CD4-positive, alpha-beta T cell treated with Interferon alpha-2 for 1 hour (primary cell): ENCODE measurements around the gene ALDH5A1.
"Not testable (repeated sequence)": the region's sequence is repeated elsewhere in the genome, so short reads cannot be mapped to it uniquely, and the experiment has no call there.

ENCODE experiments used
- DNase-seq, 2 donors: peaks; one replicate each; pipeline ENCODE4 v3.0.0-alpha.2; 2020 to 2022

The ALDH5A1 gene

DNA sequence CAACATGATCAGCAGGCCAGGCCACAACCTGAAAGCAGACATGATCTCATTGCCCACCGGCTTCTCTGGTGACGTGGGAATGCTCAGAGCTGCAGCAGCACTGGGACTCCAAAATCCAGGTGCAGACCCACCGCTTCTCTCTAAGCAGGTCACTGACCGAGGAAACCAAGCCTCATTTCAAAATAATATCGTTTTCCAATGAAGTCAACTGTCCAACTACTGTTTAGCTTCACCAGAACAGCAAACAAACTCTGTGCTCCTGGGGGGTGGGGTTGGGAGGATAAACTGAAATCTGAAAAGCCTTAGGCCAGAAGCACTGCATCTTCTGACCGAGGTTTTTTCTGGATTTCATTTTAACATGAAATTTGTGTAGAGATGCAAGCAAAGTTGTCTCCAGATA lies 5.3 kb upstream of the ALDH5A1 start, which contains the start of gene GPLD1:
GPLD1 (minus strand) TSS at position 109 of the 400 bp plus-strand sequence; CDS start at position 42, 67 bp downstream.
- DNase-seq = no peak

DNA sequence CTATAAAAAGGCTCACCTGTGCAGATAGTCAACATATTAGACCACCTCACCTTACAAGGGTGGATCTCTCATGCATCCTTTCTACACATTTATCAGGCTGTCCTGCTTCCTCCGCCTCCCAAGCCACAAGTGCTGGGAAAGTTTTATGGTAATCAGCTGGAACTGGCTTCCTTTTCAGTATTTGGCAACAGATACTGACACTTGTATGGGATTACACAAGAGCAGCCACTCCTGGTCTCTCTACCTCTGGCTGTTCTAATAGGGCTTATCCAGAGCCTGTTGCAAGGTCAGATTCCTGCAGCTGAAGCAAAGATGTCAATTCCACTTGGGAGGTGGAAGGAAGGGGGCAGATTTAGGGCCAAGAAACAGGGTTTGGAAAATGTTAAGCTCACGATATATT lies 4.9 kb upstream of the ALDH5A1 start:
- no peak for DNase-seq

DNA sequence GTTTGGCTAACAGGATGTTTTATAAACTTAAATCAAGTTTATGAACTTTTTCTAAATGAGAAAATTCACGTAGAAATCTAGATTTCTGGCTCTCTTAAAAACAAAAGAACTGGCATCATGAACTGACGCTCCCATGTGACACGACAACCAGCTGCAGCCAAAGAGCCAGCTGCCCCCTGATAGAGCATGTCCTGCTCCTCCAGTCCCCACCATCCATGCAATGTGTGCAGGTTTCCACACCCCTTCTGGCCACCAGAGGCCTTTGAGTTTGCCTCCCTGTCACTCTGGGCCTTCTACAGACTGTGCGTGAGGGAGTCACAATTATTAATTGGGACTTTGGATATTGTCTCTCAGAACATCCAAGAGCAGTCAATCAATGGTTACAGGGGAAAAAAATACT lies 3.8 kb upstream of the ALDH5A1 start:
- no peak for DNase-seq

DNA sequence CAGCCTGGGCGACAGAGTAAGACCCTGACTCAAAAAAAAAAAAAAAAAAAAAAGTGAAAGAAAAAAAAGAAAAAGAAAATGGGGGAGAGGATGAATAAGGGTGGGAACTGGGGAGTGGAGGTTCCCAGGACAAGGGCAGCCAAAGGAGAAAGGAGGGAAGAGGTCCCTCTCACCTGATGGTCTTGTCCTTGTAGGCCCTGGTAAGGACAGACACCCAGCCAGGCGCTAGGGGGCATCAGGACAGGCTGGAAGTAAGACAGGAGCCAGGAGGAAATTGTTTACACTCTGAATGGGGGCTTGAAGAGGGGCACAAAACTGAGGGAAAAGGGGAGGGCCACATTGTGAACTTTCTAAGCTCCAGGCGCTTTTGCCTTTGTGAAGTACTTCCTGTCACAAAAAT lies 2.3 kb upstream of the ALDH5A1 start:
- DNase-seq = no peak

DNA sequence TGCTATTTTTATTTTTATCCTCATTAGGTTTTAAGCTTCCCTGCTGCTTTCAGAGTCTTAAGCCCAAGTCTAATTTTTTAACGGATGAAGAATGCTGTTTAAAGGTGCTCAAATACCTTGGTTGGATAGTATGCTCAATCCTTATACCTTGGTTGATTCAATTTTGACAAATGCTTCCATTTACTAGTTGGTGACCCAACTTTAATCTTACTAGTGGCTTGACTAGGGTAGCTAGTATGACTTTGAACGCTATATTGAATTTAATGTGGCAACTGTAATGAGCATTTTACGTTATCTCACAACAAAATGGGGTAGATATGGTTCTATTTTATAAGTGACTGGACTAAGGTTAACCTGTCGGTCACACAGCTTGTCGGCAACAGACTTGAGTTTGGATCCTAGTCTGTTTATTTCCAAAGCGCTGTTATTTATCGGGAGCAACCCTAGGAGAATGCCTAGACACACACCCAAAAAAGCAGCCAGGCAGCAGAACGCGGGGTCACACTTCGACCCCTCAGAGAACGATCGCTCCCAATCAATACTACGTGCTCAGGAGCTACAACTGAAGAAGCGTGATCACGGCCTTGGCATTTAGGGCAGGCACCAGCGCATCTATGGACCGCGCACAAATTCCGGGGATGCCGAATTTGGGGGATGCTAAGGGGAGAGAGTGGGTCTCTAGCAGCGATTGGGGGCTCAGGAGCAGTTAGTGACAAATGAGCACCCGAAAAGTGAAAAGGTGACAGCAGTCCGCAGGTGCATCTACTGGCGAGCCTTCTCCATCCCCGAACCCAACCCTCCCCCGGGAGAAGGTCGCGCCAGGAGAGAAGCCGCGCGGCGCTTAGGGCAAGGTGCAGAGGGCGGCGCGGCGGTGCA lies 586 bp upstream of the ALDH5A1 start:
- no peak for DNase-seq

DNA sequence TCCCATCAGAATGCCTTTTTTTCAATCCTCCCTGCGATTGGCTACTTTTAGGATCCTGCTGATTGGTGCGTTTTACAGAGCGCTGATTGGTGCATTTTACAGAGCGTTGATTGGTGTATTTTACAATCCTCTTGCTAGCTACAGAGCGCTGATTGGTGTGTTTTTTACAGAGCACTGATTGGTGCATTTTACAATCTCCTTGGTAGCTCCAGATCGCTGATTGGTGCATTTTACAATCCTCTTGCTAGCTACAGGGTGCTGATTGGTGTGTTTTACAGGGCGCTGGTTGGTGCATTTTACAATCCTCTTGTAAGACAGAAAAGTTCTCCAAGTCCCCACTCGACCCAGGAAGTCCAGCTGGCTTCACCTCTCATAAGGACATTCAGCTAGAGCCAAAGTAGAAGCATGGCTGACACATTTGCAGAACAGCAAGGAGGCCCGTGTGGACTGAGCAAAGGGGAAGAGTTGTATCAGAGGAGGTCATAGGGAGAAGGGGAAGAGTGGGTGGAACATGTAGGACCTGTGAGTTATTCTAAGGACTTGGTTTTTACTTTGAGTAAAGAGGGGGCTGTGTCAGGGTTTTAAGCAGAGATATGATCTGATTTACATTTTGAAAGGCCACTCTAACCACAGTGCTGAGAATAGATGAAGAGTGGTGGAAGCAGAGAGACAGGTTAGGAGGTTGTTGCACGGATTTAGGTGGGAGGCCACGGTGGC lies 2.6 kb downstream of the ALDH5A1 start:
- peak in 1 of 2 donors; percentile 18 for DNase-seq

DNA sequence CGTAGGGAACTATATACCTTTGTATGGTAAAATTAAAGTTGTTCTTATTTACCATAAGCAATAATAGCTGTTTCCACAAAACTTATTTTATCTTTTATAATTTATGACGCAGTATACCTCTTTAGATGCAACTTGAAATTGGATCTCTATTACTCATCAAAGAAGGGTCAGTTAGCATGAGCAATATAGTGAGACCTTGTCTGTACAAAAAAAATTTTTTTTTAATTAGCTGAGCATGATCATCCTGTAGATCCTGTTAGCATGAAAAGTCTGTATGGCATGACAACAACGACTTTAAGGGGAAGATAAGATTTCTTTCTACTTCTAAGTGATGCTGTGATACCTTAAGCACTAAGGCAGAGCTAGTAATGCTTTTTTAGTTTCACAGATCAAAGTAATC lies 5.9 kb downstream of the ALDH5A1 start:
- no peak for DNase-seq

DNA sequence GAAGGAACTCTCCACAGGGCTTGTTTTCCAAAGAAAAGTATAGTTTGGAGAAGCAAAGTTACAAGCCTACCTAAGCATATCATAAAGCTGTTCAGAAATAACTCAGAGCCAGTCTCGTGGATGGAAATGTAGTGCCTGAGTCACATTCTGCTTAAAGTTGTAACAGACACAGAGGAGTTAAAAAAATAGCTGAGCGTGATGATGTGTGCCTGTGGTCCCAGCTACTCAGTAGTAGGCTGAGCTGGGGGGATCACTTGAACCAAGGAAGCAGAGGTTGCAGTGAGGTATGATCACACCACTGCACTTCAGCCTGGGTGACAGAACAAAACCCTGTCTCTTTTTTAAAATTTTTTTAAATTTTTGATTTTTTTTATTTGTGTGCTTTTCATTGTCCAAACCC lies 6.6 kb downstream of the ALDH5A1 start:
- DNase-seq = no peak

DNA sequence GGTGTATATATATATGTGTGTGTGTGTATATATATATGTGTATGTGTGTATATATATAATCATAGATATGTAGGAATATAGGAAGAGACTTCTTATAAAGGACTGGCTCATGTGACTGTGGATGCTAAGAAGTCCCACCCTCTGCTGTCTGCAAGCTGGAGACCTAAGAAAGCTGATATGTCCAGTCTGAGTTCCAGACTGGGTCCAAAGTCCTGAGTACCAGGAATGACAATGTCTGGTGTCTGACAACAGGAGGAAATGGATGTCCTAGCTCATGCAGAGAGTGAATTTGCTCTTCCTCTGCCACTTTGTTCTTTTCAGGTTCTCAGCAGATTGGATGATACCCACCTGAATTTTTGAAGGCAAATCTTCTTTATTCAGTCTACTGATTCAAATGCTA lies 7.1 kb downstream of the ALDH5A1 start:
- DNase-seq = no peak

DNA sequence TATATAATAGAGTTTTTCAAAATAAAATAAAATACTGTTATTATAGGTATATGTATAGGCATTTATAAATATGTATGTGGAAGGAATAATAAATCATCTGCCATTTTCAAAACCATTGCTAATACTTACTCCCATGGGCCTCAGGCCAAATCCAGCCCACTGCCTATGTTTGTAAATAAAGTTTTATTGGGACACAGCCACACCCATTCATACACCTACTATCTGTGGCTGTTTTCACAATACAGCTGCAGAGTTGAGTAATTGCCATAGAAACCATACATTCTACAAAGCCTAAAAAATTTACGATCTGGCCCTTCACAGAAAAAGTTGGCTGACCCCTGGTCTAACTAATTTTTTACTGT lies 9.5 kb downstream of the ALDH5A1 start:
- no peak for DNase-seq

DNA sequence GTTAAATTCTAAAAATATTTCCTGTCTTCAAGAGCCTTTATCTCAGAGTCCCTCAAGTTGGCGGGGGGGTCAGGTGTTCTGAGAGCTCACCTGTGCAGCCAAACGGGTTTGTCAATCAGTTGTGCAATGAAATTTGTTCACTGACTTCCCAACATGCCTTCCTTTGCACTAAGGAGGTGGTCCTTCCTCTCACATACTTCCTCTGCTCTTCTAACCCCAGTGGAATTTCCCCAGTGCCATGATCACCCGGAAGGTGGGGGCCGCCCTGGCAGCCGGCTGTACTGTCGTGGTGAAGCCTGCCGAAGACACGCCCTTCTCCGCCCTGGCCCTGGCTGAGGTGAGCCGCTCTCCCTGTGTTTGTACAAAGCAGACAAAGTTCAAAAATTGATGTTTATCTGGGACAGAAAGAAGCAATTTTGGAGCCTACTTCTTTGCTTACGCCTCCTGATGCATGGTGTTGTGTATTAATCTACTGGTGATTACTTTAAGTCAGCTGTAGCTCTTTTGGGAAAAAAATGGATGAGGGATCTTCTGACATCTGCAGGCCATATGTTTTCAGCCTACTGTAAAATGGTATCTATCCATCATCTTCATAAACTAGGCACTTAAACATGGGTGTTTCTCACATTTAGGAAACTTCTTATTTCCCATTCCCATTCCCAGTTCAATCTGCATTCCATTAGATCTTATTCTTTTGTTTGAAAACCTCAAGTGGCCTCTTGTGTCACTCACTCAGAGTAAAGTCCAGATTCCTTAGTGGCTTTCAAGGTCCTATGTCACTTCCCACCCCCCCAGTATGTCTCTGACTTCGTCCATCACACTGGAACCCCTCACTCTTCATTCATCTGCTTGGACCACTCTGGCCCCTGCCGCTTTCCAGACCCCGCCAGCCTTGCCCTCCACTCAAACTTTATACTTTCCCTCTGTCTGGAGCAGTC lies 10.1 kb downstream of the ALDH5A1 start:
- no peak for DNase-seq

DNA sequence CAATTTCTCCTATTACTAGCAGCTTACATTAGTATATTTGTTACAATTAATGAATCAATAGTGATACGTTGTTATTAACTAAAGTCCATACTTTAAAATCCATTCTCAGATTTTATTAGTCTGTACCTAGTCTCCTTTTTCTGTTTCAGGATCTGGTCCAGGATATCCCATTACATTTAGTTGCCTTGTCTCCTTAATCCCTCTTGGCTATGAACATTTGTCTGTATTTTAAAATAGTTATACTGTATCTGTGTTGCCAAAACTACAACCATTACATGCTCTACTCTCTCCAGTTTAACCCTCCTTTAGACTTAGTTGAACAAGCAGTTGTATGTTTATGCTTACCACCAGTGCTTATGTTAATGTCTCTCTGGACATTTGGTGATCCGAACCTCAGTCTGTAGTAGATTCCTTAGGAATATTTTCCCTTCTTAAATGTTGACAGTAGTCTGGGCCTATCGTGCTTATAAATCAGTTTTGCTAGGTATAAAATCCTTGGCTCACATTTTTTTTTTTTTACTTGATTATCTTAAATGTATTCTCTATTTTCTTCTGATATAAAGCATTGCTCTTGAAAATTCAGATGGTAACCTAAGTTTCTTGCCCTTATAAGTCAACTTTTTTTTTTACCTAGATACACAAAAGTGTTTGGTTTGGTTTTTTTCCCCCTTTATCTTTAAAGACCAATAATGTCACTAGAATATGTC lies 12.2 kb downstream of the ALDH5A1 start:
- no peak for DNase-seq

DNA sequence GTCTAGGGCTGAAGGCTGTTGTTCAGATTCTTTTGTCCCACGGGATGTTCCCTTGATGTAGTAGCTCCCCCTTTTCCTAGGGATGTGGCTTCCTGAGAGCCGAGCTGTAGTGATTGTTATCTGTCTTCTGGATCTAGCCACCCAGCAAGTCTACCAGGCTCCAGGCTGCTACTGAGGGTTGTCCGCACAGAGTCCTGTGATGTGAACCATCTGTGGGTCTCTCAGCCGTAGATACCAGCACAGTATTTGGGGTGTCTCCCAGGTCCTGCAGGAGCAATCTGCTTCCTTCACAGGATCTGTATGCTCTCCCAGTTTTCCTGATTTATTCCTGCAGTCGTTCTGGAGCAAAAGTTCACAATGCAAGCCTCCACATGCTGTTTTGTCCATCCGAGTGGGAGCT lies 17.2 kb downstream of the ALDH5A1 start:
- DNase-seq = not testable (repeated sequence)

DNA sequence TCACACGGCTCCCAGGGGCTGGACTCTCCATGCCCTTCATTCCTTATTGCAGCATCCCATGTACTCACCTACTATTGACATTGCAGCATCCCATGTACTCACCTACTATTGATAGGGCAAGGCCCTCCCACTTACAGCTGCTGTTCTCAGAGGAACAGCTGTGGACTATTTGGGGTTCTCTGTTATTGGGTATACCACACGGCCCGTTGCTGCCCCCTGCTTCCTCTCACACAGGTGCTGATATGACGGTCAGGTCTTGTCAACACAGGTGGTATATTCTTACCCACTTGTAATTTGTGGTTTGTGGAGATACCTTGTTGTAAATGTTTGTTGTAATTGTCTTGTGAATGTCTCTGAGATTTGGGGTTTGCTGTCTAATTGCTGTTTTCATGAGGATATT lies 18.8 kb downstream of the ALDH5A1 start:
- no peak for DNase-seq

DNA sequence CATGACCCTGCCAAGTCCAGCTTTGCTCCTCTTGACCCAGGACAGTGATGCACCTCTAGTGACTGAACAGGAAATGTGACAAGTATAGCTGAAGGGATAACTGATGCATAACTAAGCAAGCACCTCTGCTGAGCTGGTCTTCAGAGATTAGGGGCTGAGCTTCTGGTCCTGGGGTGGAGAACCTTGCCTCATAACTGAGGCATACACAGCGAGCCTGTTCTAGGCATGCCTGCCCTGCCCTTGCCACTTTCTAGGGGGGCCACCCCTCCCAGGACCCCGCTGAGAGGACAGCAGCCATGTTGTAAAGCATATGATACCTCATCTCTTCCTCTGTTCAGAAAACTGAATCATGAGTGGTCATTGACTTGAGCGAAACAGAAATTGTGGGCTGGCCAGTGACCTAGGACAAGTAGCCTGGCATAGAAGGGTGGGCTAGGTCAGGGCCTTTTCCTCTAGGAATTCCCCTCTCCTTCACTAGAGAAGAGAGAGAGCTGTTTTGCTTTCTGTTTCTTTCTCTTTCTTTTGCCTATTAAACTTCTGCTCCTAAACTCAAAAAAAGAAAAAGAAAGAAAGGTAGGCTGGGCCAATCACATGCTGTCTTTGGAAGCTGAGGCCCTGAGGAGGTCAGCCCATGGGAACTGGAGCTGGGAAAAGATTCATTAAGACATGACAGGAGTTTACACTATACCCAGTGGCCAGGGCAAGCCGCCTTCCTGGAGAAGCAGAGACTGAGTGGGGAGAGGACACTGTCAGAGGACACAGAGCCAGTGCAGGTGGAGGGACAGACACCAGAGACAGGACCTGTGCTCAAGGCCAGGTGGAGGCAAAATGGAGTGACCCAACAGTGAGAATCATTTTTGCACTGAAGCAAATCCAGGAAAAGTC lies 23.1 kb downstream of the ALDH5A1 start:
- DNase-seq = no peak

DNA sequence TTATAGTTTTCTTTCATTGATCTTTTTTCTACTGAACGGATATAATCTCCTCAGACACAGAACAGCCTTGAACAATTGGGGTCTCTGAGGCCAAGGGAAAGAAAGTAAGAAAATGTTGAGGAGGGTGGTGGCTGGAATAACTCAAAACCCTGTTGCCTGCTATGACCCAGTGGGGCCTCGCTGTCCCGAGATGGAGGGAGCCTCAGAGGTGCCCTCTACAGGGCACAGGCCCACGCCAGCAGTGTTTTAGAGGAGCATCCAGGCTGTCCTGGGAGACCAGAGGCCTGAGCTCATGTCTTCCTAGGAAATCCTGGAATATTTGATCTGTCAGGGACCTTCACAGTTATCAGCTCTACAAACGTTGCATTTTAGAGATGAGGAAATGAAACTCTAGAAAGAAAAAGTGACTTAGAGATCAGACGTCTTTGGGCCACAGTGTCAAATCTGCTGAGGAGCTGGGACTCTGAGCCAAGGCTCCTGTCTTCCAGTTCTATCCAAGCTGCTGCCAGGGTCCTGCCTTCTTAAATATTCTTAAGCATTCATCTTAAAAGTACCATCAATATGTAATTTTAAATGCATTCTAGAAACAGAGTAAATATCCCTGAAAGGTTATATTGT lies 26.3 kb downstream of the ALDH5A1 start:
- peak; percentile 16 to 35 for DNase-seq

DNA sequence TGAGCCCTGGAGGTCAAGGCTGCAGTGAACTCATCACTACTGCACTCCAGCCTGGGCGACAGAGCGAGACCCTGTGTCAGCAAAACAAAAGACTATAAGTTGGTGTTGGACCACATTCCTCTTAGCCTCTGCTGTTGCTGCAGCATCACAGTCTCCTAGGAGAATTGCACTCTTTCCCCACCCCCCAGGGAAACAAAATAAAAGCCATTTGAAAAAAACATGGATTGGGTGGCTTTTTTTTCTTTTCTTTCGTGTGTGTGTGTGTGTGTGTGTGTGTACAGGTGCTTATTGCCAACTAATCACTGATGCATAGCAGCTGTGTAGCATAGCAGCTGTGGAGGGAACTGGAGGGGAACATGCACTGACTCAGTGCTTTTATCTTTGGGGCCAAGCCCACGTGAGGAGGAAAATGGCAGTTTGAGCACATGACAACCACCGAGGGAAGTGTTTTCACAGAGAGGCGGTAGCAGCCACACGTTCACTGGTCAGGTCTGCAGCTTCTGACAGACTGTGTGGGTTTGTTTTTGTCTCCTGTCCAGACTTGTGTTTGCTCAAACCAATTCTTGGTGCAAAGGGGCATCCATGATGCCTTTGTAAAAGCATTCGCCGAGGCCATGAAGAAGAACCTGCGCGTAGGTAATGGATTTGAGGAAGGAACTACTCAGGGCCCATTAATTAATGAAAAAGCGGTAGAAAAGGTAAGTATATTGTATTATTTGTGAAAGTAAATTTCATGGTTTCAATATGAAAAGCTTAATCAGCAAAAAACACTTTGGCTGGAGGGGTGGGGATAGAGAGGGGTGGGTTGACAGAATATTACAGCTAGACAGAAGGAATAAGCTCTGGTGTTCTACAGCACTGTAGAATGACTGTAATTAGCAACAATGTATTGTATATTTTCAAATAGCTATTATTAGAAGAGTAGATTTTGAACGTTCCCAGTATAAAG lies 27.7 kb downstream of the ALDH5A1 start:
- peak in 1 of 2 donors; percentile 25 for DNase-seq

DNA sequence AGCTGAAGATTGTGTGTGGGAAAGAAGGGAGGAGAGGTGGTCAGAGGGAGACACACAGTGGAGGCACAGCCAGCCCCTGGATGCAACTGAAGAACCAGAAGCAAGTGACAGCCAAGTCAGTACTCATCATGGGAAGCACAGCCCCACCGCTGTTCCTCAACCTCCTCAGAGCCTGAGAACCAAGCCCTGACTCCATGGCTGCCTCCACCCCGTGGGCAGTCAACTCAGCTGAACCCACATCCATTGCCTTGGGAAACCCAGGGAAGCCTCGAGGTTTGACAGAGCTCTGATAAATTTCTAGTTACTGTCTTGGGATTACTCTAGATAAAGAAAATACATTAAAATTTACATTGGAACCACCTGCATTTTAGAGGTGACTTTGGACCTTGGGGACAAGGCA lies 29.6 kb downstream of the ALDH5A1 start:
- DNase-seq = no peak

DNA sequence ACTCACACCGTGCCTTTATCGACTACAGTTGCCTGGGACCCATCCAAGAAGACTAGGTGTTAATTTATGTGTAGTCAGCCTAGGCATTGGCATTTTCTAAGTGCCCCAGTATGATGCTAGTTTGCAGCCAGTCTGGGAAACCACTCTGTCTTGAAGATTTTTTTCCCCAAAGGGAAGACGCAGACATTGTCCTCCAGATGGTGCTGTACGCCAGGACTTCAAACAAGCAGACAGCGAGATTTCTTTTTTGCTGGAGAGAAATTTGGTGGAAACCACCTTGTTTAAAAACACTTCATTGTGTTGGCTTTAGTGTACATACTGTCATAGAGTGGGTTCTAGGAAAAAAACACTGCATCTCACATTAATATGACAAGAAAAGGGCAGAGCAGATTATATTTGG lies 30.0 kb downstream of the ALDH5A1 start:
- peak in 1 of 2 donors; percentile 16 for DNase-seq

DNA sequence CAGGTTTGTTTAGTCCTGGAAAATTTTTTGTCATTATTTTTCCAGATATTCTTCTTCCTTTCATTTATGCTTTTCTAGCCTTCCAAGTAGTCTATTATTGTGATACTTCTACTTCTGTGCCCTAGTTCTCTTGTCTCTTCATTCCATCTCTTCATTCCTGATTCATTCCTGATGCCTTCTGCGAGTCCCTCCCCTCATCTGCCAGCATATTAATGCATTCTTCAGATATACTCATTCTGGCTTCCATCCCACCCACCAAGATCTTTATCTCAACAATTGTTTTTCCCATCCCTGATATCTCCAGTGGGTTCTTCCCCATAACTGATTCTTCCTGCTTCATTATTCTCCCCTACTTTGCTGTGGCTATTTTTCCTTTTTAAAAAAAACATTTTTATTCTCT lies 35.2 kb downstream of the ALDH5A1 start:
- no peak for DNase-seq
